ENCODE measurements around the gene ZDHHC13. TPM values are rescaled to one million over a fixed set of nuclear protein-coding genes. Genes with fewer than 3 reads are reported as not detected.
A peak's percentile ranks its signal among the peaks of the same experiment; 100 is the strongest.

Gene ZDHHC13
- total RNA-seq, 1 donor from 2014 or later, result 31.9 TPM

- no peak for DNase-seq (ENCODE audit: extremely low read depth, low read depth, low spot score)
Observed at GRCh38 chr11:19163617-19164016, 46.6 kb downstream of the ZDHHC13 start.

GRCh38 chr11:19164230-19164855 lies 47.4 kb downstream of the ZDHHC13 start:
- no peak for DNase-seq (ENCODE audit: extremely low read depth, low read depth, low spot score)

- no peak for DNase-seq (ENCODE audit: extremely low read depth, low read depth, low spot score)
Observed at GRCh38 chr11:19164881-19165280, 47.9 kb downstream of the ZDHHC13 start.

DNA sequence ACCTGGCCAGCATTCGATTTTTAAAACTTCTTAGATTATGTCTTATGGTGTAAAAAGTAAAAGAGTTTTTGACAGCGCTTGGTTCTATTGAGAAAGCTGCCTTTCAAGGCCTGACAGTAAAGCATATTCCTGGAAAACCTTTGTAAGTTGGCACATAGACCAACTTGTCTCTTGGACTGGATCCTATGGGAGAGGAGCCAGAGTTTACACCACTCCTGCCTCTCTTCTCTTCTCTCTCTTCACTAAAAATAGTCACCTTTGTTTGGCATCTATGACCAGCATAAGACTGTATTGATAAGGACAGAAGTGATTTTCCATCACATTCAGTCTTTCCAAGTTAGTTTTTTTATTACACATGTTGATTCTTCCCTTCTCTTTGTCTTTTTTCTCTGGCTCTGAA lies 51.1 kb downstream of the ZDHHC13 start:
- DNase-seq (ENCODE audit: extremely low read depth, low read depth, low spot score), result no peak

DNA sequence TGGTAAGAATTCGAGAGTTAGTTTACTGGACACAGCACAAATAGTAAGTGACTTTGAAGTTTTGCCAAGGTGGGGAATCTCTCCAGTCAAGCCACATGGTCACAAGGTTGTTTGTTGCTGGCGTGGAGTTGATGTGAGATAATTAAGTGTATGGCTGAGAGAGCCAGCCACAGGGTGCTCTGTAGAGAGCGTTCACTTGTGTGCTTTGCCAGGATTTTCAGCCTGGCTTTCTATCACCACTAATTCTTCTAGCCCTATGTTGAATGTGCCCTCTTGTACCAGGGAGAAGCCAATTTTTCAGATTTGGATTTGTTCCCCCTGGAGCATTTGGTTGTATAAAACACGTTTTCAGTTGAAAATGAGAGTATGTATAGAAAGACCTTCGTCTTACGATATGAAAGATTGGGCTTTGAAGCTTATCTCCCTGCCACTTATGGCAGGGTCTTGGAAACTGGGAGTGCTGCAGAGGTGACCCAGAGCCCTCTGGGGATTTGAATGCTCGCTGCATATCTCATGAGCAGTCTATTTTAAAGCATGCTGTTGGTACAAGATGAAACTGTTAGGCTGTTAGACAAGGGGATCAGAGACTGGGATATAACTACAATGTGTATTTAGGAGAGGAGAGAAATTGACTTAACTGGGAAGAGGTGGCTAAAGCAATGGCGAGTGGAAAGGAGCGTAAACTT lies 56.2 kb downstream of the ZDHHC13 start:
- DNase-seq (ENCODE audit: extremely low read depth, low read depth, low spot score), result no peak

GRCh38 chr11:19173964-19174638 lies 57.1 kb downstream of the ZDHHC13 start:
- DNase-seq (ENCODE audit: extremely low read depth, low read depth, low spot score), result no peak

DNA sequence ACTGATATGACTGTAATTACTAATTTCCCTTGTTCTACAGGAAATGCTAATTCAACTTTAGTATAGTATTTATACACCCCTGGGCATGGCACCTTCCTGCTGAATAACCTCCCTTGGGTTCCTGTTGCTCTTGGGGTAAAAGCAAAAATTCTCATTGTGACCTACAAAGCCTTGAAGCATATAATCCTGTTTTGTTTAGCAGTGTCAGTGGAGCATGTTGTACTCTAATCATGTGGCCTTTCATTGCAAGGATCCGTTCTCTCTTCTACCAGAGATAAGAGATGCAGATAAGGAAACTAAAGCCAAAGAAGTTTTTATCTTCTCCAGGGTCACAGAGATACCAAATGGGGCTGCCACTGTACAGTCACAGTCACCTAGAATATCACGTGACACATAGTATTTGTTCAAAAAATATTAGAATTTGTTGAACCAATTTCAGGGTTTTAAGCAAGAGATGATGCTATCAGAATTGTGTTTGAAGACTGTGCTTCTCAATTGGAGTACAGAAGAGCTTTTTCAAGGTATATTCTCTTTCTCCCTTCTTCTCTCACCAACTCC lies 59.7 kb downstream of the ZDHHC13 start:
- no peak for DNase-seq (ENCODE audit: extremely low read depth, low read depth, low spot score)

DNA sequence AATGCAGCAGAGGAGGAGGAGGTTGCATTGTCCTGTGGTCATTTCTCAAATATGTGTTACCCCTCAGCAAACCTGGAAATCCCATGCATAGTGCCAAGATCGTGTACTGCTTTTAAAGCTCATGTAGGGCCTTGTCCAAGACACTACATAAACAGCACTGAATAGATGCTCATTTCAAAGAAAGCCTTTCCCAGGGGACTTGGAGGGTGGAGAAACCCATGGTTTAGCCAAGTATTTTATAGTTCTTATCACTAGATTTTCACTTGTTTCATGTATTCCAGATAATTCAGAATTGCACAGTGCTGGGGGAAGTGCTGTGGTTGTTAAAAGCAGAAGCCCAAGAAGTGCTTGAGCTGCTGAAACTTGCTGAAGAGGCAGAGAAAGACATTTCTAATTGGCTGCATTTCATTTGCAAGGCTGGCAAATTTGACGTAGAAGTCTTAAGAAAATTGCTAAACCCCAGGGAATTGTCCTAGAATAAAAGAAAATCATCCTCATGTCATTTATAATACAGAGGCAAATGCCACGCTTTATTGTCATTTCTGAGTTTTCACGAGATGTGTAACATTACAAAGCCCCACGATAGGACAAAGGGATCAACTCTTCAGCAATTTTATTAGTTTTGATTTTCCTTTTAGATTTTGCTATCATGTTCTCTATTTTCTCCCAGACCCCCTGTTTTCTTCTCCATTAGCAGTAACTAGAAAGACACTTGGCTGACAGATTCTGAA lies 64.7 kb downstream of the ZDHHC13 start:
- no peak for DNase-seq (ENCODE audit: extremely low read depth, low read depth, low spot score)

GRCh38 chr11:19183646-19184045 lies 66.7 kb downstream of the ZDHHC13 start:
- no peak for DNase-seq (ENCODE audit: extremely low read depth, low read depth, low spot score)

GRCh38 chr11:19185036-19185435 lies 68.1 kb downstream of the ZDHHC13 start:
- DNase-seq (ENCODE audit: extremely low read depth, low read depth, low spot score), result no peak

DNA sequence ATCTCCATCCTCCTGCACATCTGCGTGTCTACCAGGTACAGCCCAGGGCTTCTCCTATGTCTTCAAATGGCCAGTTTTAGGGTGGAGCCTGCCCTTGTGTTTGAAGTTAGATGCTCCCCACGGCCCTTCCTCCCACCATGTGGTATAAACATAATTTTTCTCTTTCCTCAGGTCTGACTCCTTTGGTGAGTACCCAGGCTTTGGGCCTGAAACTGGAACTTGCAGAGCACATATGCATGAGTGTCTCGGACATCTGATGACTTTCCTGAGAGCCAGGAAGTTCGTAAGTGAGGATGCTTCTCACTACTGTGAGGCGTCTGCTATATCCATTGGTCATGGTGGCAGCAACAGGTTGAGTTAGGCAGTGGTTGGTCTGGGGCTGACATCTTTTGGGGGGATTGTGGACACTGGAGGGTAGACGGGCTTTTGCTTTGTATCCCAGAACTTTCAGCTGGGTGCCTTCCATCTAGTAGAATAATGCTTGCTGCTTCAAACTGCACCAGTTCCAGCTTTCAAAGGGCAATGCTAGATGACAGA lies 68.6 kb downstream of the ZDHHC13 start:
- DNase-seq (ENCODE audit: extremely low read depth, low read depth, low spot score), result no peak

DNA sequence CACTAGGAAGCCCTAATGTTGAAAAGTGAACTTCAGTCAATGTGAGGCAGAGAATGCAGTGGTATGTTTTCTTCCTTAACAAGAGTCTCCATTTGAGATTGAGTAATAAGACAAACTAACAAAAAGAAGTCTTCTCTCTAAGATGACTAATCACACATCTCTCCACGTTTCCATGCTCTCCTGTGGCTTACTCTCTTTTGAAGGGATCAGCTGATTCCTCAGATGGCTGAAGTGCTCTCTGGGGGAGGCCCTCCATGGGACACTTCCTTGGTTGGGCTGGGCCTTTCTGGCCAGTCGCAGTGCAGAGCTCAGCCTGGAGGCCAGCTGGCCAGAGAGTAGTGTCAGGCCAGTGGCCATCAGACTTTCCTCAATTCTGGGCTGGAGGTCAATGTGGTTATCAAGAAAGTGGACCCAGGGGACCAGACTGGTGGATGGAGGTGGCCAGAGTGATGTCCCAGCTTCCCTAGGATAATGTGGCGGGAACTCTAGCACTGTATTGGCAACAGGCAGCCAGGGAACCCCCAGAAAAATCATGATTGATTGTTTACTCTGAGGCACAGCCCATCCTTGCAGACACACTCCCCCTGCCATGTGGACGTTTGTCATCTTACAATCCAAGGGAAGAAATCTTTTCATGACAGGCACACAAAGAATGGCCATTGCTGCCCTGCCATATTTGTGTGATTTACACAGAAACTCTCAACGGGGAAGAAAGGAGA lies 70.3 kb downstream of the ZDHHC13 start:
- DNase-seq (ENCODE audit: extremely low read depth, low read depth, low spot score), result no peak

GRCh38 chr11:19187833-19188258 lies 70.9 kb downstream of the ZDHHC13 start:
- DNase-seq (ENCODE audit: extremely low read depth, low read depth, low spot score), result no peak

DNA sequence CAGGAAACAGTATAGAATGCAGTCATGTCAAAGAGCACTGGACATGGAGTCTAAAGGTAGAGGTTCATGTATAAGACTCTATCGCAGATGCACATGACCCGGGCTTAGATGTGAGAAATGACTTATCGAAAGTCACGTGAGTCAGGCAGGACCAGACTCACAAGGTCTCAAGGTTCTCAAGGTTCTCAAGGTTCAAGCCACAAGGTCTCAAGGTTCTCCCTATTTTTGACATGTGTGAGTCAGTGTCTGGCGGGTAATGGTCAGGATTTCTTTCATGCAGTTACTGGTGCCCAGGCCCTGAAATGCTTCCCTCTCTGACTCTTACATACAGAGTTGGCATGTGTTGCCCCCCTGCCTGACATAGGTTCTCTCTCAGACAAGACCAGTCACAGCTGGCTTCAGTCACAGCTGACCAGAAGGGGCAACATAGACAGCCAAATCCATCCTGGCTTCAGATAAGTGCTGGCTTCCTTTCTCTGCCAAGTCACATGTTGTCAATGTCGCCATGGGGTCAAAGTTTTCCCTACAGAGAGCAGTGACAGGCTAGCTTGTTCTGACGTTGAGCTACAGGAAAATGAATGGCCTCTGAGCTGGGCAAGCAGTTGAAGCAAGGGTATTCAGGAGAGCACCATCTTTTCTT lies 74.7 kb downstream of the ZDHHC13 start:
- DNase-seq (ENCODE audit: extremely low read depth, low read depth, low spot score), result no peak

- no peak for DNase-seq (ENCODE audit: extremely low read depth, low read depth, low spot score)
Observed at GRCh38 chr11:19193916-19194315, 76.9 kb downstream of the ZDHHC13 start.

DNA sequence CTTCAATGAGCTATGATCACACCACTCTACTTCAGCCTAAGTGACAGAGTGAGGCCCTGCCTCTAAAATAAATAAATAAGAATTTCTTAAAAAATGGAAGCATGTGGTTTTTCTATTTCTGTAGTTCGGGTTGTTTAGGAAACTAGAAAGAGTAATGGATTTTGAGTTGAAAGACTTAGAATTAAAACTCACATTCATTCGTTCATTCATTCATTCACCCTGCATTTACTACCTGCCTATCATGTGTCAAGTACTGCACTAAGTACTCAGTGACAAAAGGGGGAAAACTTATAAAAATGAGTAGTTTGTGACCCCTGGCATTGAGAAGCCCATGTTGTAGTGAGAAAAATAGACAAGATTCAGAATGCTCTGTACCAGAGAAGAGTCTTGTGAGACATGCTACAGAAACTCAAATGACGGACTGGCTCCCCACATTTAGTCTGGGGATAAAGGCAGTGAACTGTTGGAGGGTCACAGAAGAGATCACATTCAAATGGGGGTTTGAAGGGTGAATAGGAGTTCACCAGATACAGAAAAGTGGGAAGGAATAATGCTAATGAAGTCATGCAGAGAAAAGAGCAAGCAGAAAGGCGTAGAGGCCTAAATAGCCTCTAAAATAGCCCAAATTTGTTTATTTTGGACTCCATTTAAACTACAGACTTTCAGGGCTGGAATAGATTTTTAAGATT lies 77.8 kb downstream of the ZDHHC13 start:
- no peak for DNase-seq (ENCODE audit: extremely low read depth, low read depth, low spot score)

DNA sequence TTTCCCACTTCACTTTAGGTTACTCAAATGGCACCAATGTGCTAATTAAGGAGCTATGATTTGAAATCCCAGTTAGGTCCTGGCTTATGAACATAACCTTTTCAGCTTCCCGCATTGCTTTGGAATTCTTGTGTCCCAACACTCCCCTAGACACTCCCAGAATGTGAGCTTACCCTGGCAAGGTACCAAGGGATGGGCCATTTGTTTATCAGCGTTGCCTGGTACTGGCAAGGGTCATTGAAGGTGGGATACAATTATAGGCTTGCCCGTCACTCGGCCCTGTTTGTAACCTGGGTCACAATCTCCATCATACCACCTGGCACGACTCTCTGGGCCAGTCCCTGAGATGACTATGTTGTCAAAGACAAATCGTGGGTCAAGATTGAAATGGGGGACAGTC lies 79.5 kb downstream of the ZDHHC13 start:
- DNase-seq (ENCODE audit: extremely low read depth, low read depth, low spot score), result no peak

DNA sequence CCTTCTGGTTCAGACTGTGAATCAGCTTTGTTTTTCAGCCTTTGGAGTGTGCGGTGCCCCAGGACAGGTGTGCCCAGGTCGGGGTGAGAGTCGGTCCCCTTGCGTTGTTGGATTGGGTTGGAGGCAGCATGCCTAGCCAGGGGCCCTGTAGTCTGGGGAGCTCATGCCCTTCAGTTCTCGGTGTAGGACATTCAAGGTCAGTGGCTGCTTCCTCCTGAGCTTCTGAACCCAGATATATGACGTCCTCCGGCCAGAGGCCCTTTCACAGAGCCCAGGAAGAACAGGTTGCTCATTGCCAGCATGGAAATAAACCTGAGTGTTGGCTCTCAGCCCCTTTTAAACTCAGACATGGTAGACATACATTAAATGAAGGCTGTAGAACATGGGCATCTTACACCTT lies 82.1 kb downstream of the ZDHHC13 start:
- no peak for DNase-seq (ENCODE audit: extremely low read depth, low read depth, low spot score)

- DNase-seq (ENCODE audit: extremely low read depth, low read depth, low spot score), result peak; percentile 20
Observed at GRCh38 chr11:19199771-19200170, 82.8 kb downstream of the ZDHHC13 start.

Data from glomerular endothelial cell (primary cell).